Measurements from ENCODE around the gene CD1B. TPM values are rescaled to one million over a fixed set of nuclear protein-coding genes. Genes with fewer than 3 reads are reported as not detected.

CD1B gene
- total RNA-seq, 1 donor from 2014 or later: not detected

DNA sequence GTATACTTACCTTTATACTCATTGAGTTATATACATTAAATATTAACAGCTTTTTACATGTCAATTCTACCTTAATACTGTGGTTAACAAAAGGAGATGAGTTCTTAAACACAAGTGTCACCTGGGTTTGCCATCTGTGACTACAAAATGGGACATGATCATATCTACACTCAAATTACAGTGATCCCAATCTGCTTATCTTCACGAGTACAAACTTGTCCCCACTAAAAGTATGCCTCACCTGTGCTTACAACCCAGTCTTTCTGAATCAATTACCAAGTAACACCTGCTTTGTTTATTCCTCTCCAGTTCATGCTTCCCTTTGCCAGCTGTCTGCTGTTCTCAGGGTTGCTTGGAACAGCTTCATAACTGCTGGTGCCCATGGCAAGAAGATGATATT, 31.2 kb upstream of the CD1B start:
- TF ChIP-seq, protein P1, sequence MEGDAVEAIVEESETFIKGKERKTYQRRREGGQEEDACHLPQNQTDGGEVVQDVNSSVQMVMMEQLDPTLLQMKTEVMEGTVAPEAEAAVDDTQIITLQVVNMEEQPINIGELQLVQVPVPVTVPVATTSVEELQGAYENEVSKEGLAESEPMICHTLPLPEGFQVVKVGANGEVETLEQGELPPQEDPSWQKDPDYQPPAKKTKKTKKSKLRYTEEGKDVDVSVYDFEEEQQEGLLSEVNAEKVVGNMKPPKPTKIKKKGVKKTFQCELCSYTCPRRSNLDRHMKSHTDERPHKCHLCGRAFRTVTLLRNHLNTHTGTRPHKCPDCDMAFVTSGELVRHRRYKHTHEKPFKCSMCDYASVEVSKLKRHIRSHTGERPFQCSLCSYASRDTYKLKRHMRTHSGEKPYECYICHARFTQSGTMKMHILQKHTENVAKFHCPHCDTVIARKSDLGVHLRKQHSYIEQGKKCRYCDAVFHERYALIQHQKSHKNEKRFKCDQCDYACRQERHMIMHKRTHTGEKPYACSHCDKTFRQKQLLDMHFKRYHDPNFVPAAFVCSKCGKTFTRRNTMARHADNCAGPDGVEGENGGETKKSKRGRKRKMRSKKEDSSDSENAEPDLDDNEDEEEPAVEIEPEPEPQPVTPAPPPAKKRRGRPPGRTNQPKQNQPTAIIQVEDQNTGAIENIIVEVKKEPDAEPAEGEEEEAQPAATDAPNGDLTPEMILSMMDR (conservative IDR thresholded peaks at IDR 0.05): no peak
- H3K36me3 Mint-ChIP-seq: no peaks in the 10 kb centered on the region
- peaks cover 5% of the 10 kb centered on the region for H3K9me3 Mint-ChIP-seq

DNA sequence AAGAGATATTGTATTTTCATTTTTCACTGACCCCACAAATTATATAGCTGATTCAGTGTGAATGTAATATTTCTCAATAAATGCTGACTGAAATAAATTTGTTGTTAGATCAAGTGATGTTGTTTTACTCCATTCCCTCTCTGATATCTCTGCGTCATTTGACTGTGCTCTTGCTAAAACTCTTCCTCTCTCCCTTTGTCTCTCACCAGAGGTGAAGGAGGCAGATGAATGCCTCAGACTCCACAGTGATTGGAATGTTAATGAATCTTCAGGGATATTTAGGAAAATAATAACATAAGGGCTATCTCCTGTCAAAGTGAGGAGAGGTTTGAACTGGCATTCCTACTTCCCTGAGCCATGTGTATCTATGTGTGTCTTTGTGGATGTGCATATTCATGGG, 26.1 kb upstream of the CD1B start:
- TF ChIP-seq, protein P1 (conservative IDR thresholded peaks at IDR 0.05): no peak
- H3K36me3 Mint-ChIP-seq: no peaks in the 10 kb centered on the region
- no peaks in the 10 kb centered on the region for H3K9me3 Mint-ChIP-seq
- no peaks in the 10 kb centered on the region for H3K4me1 Mint-ChIP-seq (ENCODE audit: unreplicated experiment)
- no peak for DNase-seq (ENCODE audit: extremely low spot score, unreplicated experiment)
- no peak overlapping the region for H3K4me3 Mint-ChIP-seq
- no peak overlapping the region for H3K27ac Mint-ChIP-seq
- peaks cover 6% of the 10 kb centered on the region for H3K27me3 Mint-ChIP-seq

More for the DNA sequence above, 31.2 kb upstream of the CD1B start:
- DNase-seq (ENCODE audit: extremely low spot score, unreplicated experiment): no peak
- Mint-ChIP-seq H3K27me3 (no peaks in the 10 kb centered on the region), H3K27ac (no peak overlapping the region), H3K4me3 (no peak overlapping the region), H3K4me1 (ENCODE audit: unreplicated experiment) (no peaks in the 10 kb centered on the region)

- Mint-ChIP-seq H3K4me3 (no peak overlapping the region), H3K36me3 (no peaks in the 10 kb centered on the region)
These were observed 25.3 kb upstream of the CD1B start for GRCh38 chr1:158356616-158357015.

GRCh38 chr1:158355773-158356285, 24.5 kb upstream of the CD1B start:
- TF ChIP-seq, protein P1 (conservative IDR thresholded peaks at IDR 0.05): no peak
- no peak for DNase-seq (ENCODE audit: extremely low spot score, unreplicated experiment)
- Mint-ChIP-seq H3K27me3 (peaks cover 6% of the 10 kb centered on the region), H3K27ac (no peak overlapping the region), H3K9me3 (no peaks in the 10 kb centered on the region), H3K36me3 (no peaks in the 10 kb centered on the region), H3K4me1 (ENCODE audit: unreplicated experiment) (no peaks in the 10 kb centered on the region), H3K4me3 (no peak overlapping the region)

More at GRCh38 chr1:158356616-158357015, 25.3 kb upstream of the CD1B start:
- DNase-seq (ENCODE audit: extremely low spot score, unreplicated experiment): no peak
- Mint-ChIP-seq H3K27ac (no peak overlapping the region), H3K27me3 (peaks cover 6% of the 10 kb centered on the region), H3K9me3 (no peaks in the 10 kb centered on the region), H3K4me1 (ENCODE audit: unreplicated experiment) (no peaks in the 10 kb centered on the region)
- TF ChIP-seq, protein P1 (conservative IDR thresholded peaks at IDR 0.05): no peak

- no peaks in the 10 kb centered on the region for H3K9me3 Mint-ChIP-seq
- no peak for DNase-seq (ENCODE audit: extremely low spot score, unreplicated experiment)
- peaks cover 6% of the 10 kb centered on the region for H3K27me3 Mint-ChIP-seq
- H3K4me3 Mint-ChIP-seq: no peak overlapping the region
- no peak overlapping the region for H3K27ac Mint-ChIP-seq
- TF ChIP-seq, protein P1 (conservative IDR thresholded peaks at IDR 0.05): no peak
- no peaks in the 10 kb centered on the region for H3K4me1 Mint-ChIP-seq (ENCODE audit: unreplicated experiment)
- H3K36me3 Mint-ChIP-seq: no peaks in the 10 kb centered on the region
These were observed 22.9 kb upstream of the CD1B start for GRCh38 chr1:158354255-158354654.
